Measurements from ENCODE around the gene ANKRD6. TPM values are rescaled to one million over a fixed set of nuclear protein-coding genes. Genes with fewer than 3 reads are reported as not detected.

Gene ANKRD6
- total and polyA plus RNA-seq, 2 donors (not counting 1 experiment from before 2014, with no cell fraction given): 3.8 to 10.5 TPM

DNA sequence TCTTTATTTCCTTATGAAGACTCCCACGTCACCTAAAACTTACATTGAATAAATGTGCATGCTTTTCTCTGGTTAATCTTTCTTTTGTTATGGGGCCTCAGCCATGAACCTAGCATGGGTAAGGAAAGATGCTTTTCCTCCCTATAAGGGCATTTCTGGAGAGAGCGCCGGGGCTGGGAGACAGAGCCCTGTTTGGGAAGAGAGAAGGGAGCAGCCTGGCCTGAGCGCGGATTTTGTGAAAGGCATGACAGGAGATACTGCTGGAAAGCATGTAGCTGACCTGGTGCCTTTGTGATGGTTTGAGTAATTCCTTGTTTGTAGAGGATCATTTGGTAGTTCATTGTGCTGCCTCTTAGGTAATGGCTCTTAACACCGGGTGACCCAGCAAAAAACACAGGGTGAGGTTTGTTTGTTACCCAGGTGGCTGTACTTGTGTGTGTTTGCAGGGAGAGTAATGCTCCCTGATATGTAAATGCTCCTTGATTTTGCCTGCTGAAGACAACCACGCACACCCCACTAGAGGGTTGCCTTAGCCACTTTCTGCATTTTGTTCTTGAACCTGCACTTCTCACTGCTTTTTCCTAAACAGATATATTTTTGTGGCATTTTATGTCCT lies 59.2 kb downstream of the ANKRD6 start:
- DNase-seq (no peak), ATAC-seq (ENCODE audit: low read depth) (no peak)
- Histone ChIP-seq H3K9ac (ENCODE audit: low read length) (no peak overlapping the region), H3K4me3 (ENCODE audit: control extremely low read depth in 1 of 5, extremely low read depth in 1 of 5, insufficient read depth in 1 of 5, low read depth in 2 of 5, low read length in 4 of 5) (no peak overlapping the region), H2AFZ (ENCODE audit: insufficient read depth, low read depth, low read length, poor library complexity, severe bottlenecking) (no peak overlapping the region), H4K20me1 (ENCODE audit: control insufficient read depth, insufficient read depth, low read length, poor library complexity, severe bottlenecking) (no peaks in the 10 kb centered on the region), H3K4me1 (ENCODE audit: control insufficient read depth in 2 of 2, insufficient read depth in 2 of 2, low read length in 2 of 2) (no peaks in the 10 kb centered on the region), H3K36me3 (replicated peaks in 1 of 2; ENCODE audit: control extremely low read depth in 1 of 2, control insufficient read depth in 1 of 2, extremely low read depth in 1 of 2, insufficient read depth in 2 of 2, low read length in 1 of 2) (no peaks in the 10 kb centered on the region), H3K9me3 (ENCODE audit: control extremely low read depth in 1 of 3, control insufficient read depth in 2 of 3, insufficient read depth in 1 of 3, low read length in 2 of 3) (no peaks in the 10 kb centered on the region), H3K27ac (ENCODE audit: low read length in 2 of 2) (no peak overlapping the region), H3K79me2 (ENCODE audit: control insufficient read depth, insufficient read depth, low read length) (no peaks in the 10 kb centered on the region), H3K4me2 (replicated peaks; ENCODE audit: low read depth, low read length, poor library complexity, severe bottlenecking) (no peak overlapping the region), H3K27me3 (replicated peaks in 1 of 4; ENCODE audit: control extremely low read depth in 1 of 4, control insufficient read depth in 3 of 4, insufficient read depth in 4 of 4, low read length in 3 of 4) (no peaks in the 10 kb centered on the region)
- H3K27me3 Mint-ChIP-seq: peaks cover 8% of the 10 kb centered on the region
- ChIA-PET POLR2A (no interaction called here), CTCF (no interaction called here)
- TF ChIP-seq CTCF (IDR thresholded peaks at IDR 0.05): no peak
- TF ChIP-seq EZH2 (IDR thresholded peaks at IDR 0.05; ENCODE audit: borderline replicate concordance, insufficient read depth, low read depth, low read length, poor library complexity, severe bottlenecking): no peak
- 93% methylated on average over 3 of the region's 7 CpGs for WGBS (ENCODE audit: insufficient coverage)
- H3K4me3 Mint-ChIP-seq: no peak overlapping the region
- no peaks in the 10 kb centered on the region for H3K9me3 Mint-ChIP-seq (ENCODE audit: insufficient read depth)
- intact Hi-C loops (cut with micrococcal nuclease): no loop called here
- H3K4me1 Mint-ChIP-seq: no peaks in the 10 kb centered on the region
- H3K27ac Mint-ChIP-seq: no peak overlapping the region

DNA sequence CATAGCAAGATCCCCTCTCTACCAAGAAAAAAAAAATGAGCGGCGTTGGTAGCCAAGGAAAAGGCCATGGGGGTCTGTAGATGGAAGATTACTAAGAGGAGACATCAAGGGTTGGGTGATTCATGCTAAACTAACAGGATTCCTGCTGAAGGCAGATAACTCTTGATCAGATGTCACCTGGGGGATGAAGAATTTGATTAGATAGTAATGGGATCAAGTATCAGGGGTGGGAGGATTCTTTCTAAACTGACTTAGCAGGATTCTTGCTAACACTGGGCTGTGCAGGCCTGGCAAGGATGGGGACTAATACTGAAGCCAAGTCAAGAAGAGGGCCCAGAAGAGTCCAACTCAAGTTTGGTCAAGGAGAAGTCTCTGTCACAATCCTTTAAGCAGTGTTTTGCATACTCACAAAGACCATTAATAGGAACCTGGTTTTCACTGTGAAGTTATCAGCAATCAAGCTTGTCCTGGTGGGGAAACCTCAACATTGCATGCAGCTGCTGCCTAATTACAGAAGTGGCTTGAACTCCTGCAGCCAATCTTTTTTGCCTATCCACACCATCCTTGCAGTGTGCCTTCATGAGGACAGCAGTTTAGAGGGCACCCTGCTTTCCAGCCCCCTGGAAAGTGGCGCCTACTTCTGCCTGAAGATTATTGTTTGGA lies 61.3 kb downstream of the ANKRD6 start:
- no peaks in the 10 kb centered on the region for H3K9me3 Mint-ChIP-seq (ENCODE audit: insufficient read depth)

More for the DNA sequence above, 61.3 kb downstream of the ANKRD6 start:
- Histone ChIP-seq H3K36me3 (replicated peaks in 1 of 2; ENCODE audit: control extremely low read depth in 1 of 2, control insufficient read depth in 1 of 2, extremely low read depth in 1 of 2, insufficient read depth in 2 of 2, low read length in 1 of 2) (no peaks in the 10 kb centered on the region), H2AFZ (ENCODE audit: insufficient read depth, low read depth, low read length, poor library complexity, severe bottlenecking) (no peak overlapping the region), H3K4me1 (ENCODE audit: control insufficient read depth in 2 of 2, insufficient read depth in 2 of 2, low read length in 2 of 2) (no peaks in the 10 kb centered on the region), H3K4me3 (ENCODE audit: control extremely low read depth in 1 of 5, extremely low read depth in 1 of 5, insufficient read depth in 1 of 5, low read depth in 2 of 5, low read length in 4 of 5) (no peak overlapping the region), H3K9ac (ENCODE audit: low read length) (no peak overlapping the region), H3K4me2 (replicated peaks; ENCODE audit: low read depth, low read length, poor library complexity, severe bottlenecking) (no peak overlapping the region), H4K20me1 (ENCODE audit: control insufficient read depth, insufficient read depth, low read length, poor library complexity, severe bottlenecking) (no peaks in the 10 kb centered on the region), H3K9me3 (ENCODE audit: control extremely low read depth in 1 of 3, control insufficient read depth in 2 of 3, insufficient read depth in 1 of 3, low read length in 2 of 3) (no peaks in the 10 kb centered on the region), H3K27me3 (replicated peaks in 1 of 4; ENCODE audit: control extremely low read depth in 1 of 4, control insufficient read depth in 3 of 4, insufficient read depth in 4 of 4, low read length in 3 of 4) (peaks cover 0 to 3% (median 0%) of the 10 kb centered on the region in 4 experiments), H3K79me2 (ENCODE audit: control insufficient read depth, insufficient read depth, low read length) (no peaks in the 10 kb centered on the region), H3K27ac (ENCODE audit: low read length in 2 of 2) (no peak overlapping the region)
- WGBS (ENCODE audit: insufficient coverage): 100% methylated on average over 2 of the region's 3 CpGs
- no peak overlapping the region for H3K27ac Mint-ChIP-seq
- no peak for DNase-seq
- no peak for ATAC-seq (ENCODE audit: low read depth)
- peaks cover 13% of the 10 kb centered on the region for H3K27me3 Mint-ChIP-seq
- no peak overlapping the region for H3K4me3 Mint-ChIP-seq
- ChIA-PET CTCF (no interaction called here), POLR2A (no interaction called here)
- no peak for TF ChIP-seq CTCF (IDR thresholded peaks at IDR 0.05)
- no peak for TF ChIP-seq EZH2 (IDR thresholded peaks at IDR 0.05; ENCODE audit: borderline replicate concordance, insufficient read depth, low read depth, low read length, poor library complexity, severe bottlenecking)
- H3K4me1 Mint-ChIP-seq: no peaks in the 10 kb centered on the region
- intact Hi-C loops (cut with micrococcal nuclease): no loop called here

All from B cell (primary cell).